Ectodermal cell (in vitro differentiated cells): ENCODE data around the gene ZNF366.

Experiments
- H3K27ac ChIP-seq: 2 replicates; pipeline ENCODE4 v1.7.0; 2013; ENCODE audit warnings: mild to moderate bottlenecking, low read depth, low read length; ENCODE audit not compliant: insufficient read depth, poor library complexity, severe bottlenecking
- H3K27me3 ChIP-seq: 2 replicates; pipeline ENCODE4 v1.7.0; 2013; ENCODE audit warnings: mild to moderate bottlenecking, low read length; ENCODE audit not compliant: insufficient read depth, control insufficient read depth, poor library complexity, severe bottlenecking
- H3K36me3 ChIP-seq: one replicate; pipeline ENCODE4 v1.7.0; 2013; ENCODE audit warnings: low read length; ENCODE audit not compliant: control insufficient read depth, insufficient read depth
- H3K4me1 ChIP-seq: one replicate; pipeline ENCODE4 v1.7.0; 2013; ENCODE audit warnings: low read length; ENCODE audit not compliant: control insufficient read depth, insufficient read depth
- H3K4me3 ChIP-seq: 2 replicates; pipeline ENCODE4 v1.7.0; 2013; ENCODE audit warnings: low read depth, low read length, control low read depth; ENCODE audit not compliant: insufficient read depth
- H3K9me3 ChIP-seq: 2 replicates; pipeline ENCODE4 v1.7.0; 2013; ENCODE audit warnings: mild to moderate bottlenecking, low read length, moderate library complexity; ENCODE audit not compliant: control insufficient read depth
- whole genome bisulfite sequencing, 2 experiments: methylation state at CpG; one replicate each; pipeline ENCODE4 v1.1.7; 2013; ENCODE audit warnings: missing lambda C conversion rate in 2 of 2; 5-methylcytosine and 5-hydroxymethylcytosine counted together

ZNF366 gene

GRCh38 chr5:72508241-72509170 is 1.3 kb upstream of the ZNF366 start:
- H3K36me3 ChIP-seq = no peaks in the 10 kb centered on the region
- 94% methylated on average over 8 of the region's 8 CpGs for WGBS, 2 experiments
- H3K27me3 ChIP-seq = no peaks in the 10 kb centered on the region
- no peak overlapping the region for H3K4me3 ChIP-seq
- H3K27ac ChIP-seq = no peak overlapping the region
- H3K9me3 ChIP-seq = no peaks in the 10 kb centered on the region
- H3K4me1 ChIP-seq = no peaks in the 10 kb centered on the region

DNA sequence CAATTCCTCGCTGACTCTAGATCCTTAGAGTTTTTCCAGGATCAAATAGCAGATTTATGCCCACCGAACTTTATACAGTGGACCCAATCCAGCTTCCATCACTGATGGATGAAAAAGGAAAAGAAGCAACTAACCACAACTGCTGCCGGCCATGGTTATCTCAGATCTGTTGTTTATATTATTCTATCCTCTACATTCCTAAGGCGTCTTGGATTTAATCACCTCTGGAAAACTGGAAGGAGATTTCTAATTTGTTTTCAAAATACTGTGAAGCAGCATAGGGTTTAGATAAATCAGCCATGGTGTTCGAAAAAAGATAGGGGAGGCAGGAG is 663 bp upstream of the ZNF366 start:
- Histone ChIP-seq H3K27me3 (no peaks in the 10 kb centered on the region), H3K36me3 (no peaks in the 10 kb centered on the region), H3K27ac (no peak overlapping the region), H3K4me1 (no peaks in the 10 kb centered on the region), H3K9me3 (no peaks in the 10 kb centered on the region), H3K4me3 (no peak overlapping the region)
- WGBS, 2 experiments = 95 to 97% methylated on average over 4 of the region's 5 CpGs

GRCh38 chr5:72506158-72506549 is 1.1 kb downstream of the ZNF366 start:
- Histone ChIP-seq H3K36me3 (no peaks in the 10 kb centered on the region), H3K4me3 (no peak overlapping the region), H3K4me1 (peaks cover 9% of the 10 kb centered on the region), H3K27ac (no peak overlapping the region), H3K27me3 (no peaks in the 10 kb centered on the region), H3K9me3 (no peaks in the 10 kb centered on the region)
- 92 to 96% methylated on average over 7 of the region's 7 CpGs for WGBS, 2 experiments

GRCh38 chr5:72505539-72506157 is 1.6 kb downstream of the ZNF366 start:
- no peak overlapping the region for H3K27ac ChIP-seq
- H3K4me1 ChIP-seq = peaks cover 13% of the 10 kb centered on the region
- H3K9me3 ChIP-seq = no peaks in the 10 kb centered on the region
- no peak overlapping the region for H3K4me3 ChIP-seq
- no peaks in the 10 kb centered on the region for H3K36me3 ChIP-seq
- 93 to 95% methylated on average over 7 of the region's 7 CpGs for WGBS, 2 experiments
- H3K27me3 ChIP-seq = no peaks in the 10 kb centered on the region

- H3K4me1 ChIP-seq = peaks cover 13% of the 10 kb centered on the region
- H3K9me3 ChIP-seq = no peaks in the 10 kb centered on the region
- no peaks in the 10 kb centered on the region for H3K27me3 ChIP-seq
- no peaks in the 10 kb centered on the region for H3K36me3 ChIP-seq
- WGBS, 2 experiments = 94 to 100% methylated on average over 2 to 4 of the region's 5 CpGs
- H3K4me3 ChIP-seq = no peak overlapping the region
- no peak overlapping the region for H3K27ac ChIP-seq
These were observed 2.2 kb downstream of the ZNF366 start for GRCh38 chr5:72505016-72505415.

GRCh38 chr5:72503888-72504491 is 3.2 kb downstream of the ZNF366 start:
- WGBS, 2 experiments = 96% methylated on average over 13 to 14 of the region's 14 CpGs
- Histone ChIP-seq H3K4me3 (no peak overlapping the region), H3K36me3 (no peaks in the 10 kb centered on the region), H3K27ac (no peak overlapping the region), H3K4me1 (peaks cover 13% of the 10 kb centered on the region), H3K27me3 (no peaks in the 10 kb centered on the region), H3K9me3 (no peaks in the 10 kb centered on the region)

- Histone ChIP-seq H3K36me3 (no peaks in the 10 kb centered on the region), H3K27me3 (no peaks in the 10 kb centered on the region), H3K4me1 (peaks cover 20% of the 10 kb centered on the region), H3K4me3 (no peak overlapping the region), H3K9me3 (no peaks in the 10 kb centered on the region), H3K27ac (peak overlapping the region; percentile 33)
- WGBS, 2 experiments = 47 to 59% methylated on average over 3 of the region's 3 CpGs
These were observed 5.7 kb downstream of the ZNF366 start for GRCh38 chr5:72501488-72501887.

DNA sequence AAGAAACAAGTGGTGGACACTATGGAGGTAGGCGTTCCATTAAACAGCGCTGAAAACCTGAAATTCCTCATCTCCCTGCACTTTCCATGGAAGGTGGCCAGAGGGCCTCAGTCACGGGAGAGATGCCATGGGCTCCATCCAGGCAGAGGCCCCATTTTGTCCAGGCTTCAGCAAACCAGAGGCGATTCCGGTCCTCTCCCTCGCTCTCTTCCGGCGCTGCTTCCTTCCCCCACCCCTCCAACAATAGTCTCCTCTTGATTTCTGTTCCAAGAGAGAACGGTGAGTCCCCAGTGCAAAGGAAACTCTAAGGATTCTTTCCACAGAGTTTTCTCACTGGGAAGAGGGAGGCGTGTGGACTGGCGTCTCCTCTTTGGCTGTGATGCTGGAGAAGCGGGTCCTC is 7.5 kb downstream of the ZNF366 start:
- H3K27me3 ChIP-seq = no peaks in the 10 kb centered on the region
- WGBS, 2 experiments = 90 to 91% methylated on average over 12 of the region's 12 CpGs
- H3K9me3 ChIP-seq = no peaks in the 10 kb centered on the region
- no peaks in the 10 kb centered on the region for H3K36me3 ChIP-seq
- no peak overlapping the region for H3K27ac ChIP-seq
- H3K4me1 ChIP-seq = peaks cover 20% of the 10 kb centered on the region
- no peak overlapping the region for H3K4me3 ChIP-seq

DNA sequence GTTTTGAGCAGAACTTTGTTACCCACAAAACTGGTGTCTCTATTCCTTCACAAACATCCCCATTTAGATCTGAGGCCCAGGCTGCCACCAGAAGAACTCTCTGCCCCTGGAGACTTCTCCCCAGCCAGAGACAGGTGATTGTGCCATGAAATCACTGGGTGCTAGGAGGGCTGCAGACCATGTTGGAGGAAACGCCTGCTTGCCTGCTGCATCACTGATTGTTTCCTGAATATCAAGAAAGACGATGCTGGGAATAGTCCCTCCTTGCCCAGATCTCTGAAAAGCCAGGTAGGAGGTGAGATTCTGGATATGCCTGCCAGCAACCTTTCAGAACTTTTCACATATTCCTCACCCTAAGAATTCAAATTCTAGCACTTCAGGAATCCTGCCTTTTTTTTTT is 8.1 kb downstream of the ZNF366 start:
- WGBS, 2 experiments = 95 to 100% methylated on average over 2 of the region's 2 CpGs
- H3K27ac ChIP-seq = no peak overlapping the region
- peaks cover 20% of the 10 kb centered on the region for H3K4me1 ChIP-seq
- no peaks in the 10 kb centered on the region for H3K27me3 ChIP-seq
- no peak overlapping the region for H3K4me3 ChIP-seq
- H3K36me3 ChIP-seq = no peaks in the 10 kb centered on the region
- no peaks in the 10 kb centered on the region for H3K9me3 ChIP-seq

DNA sequence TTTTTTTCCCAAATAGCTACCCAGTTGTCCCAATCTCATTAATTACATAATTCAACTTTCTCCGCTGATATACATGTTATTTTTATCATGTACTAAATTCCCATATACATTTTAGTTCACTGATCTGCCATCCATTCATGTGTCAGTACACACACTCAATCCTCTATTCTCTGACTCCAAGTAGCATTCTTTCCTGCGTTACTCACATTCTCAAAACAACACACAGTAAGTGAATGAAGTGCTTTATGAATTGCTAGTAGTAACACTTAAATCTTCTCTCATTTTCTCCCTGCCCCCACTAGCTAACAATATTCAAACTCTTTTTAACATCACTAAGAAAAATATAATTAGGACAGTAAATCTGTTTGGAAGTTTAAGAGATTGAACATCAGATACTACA is 8.9 kb downstream of the ZNF366 start:
- no peak overlapping the region for H3K27ac ChIP-seq
- 78 to 93% methylated on average over 1 to 2 of the region's 2 CpGs for WGBS, 2 experiments
- no peak overlapping the region for H3K4me3 ChIP-seq
- no peaks in the 10 kb centered on the region for H3K27me3 ChIP-seq
- H3K9me3 ChIP-seq = no peaks in the 10 kb centered on the region
- peaks cover 20% of the 10 kb centered on the region for H3K4me1 ChIP-seq
- no peaks in the 10 kb centered on the region for H3K36me3 ChIP-seq
